GM12878 (cell line): ENCODE data around the gene RARG. TPM values are rescaled to one million over a fixed set of nuclear protein-coding genes. Genes with fewer than 3 reads are reported as not detected.

Experiments
- ATAC-seq: fragments of 200-7000 bp; cut with Tn5 transposase; 3 replicates; pipeline ENCODE4 v1.9.1; 2020; ENCODE audit warnings: mild to moderate bottlenecking, moderate library complexity
- BruUV-seq: library from RNA; stranded (reverse); fragments of 400-500 nt; replicated peaks from 2 replicates; lab custom pipeline; 2021; lab: Mats Ljungman, UMichigan
- CTCF ChIA-PET: fragments of 300-600 bp; sonication (Branson Sonifier 250); formaldehyde crosslinking; extraction: SDS; loops from one replicate; lab custom pipeline; 2021; ENCODE audit warnings: inconsistent platforms; lab: Yijun Ruan, JAX
- POLR2A ChIA-PET: fragments of 350-600 bp; formaldehyde crosslinking; extraction: SDS; loops from one replicate; lab custom pipeline; 2021; ENCODE audit warnings: inconsistent platforms; lab: Charles Lee
- RAD21 ChIA-PET: fragments of 300-600 bp; sonication (Branson Sonifier 250); formaldehyde crosslinking; loops from one replicate; lab custom pipeline; 2023; ENCODE audit warnings: antibody characterized with exemption; ENCODE audit not compliant: unreplicated experiment; lab: Charles Lee
- SMC1A ChIA-PET: fragments of 300-600 bp; sonication (Branson Sonifier 250); formaldehyde crosslinking; loops from one replicate; lab custom pipeline; 2023; ENCODE audit not compliant: unreplicated experiment, uncharacterized antibody; lab: Charles Lee
- DNase-seq: peaks from one replicate; pipeline ENCODE4 v3.0.0-alpha.2; 2011; ENCODE audit warnings: low read depth, low spot score
- FAIRE-seq: peaks from 3 replicates; lab custom pipeline; 2011; peaks lifted over from hg19 to GRCh38; lab: Jason Lieb, UNC
- H2AFZ ChIP-seq: 2 replicates; pipeline ENCODE4 v1.6.0; 2011; ENCODE audit warnings: low read depth, low read length, control low read depth; ENCODE audit not compliant: control insufficient read depth
- H3K27ac ChIP-seq: 2 replicates; pipeline ENCODE4 v1.5.1; 2011; ENCODE audit warnings: control low read depth; ENCODE audit not compliant: control insufficient read depth, insufficient read depth
- H3K27me3 ChIP-seq, 2 experiments: replicated peaks in 1 of 2; 2 replicates each; pipeline versions ENCODE4 v1.6.0 to v1.6.1; 2011; ENCODE audit warnings: low read length in 1 of 2; ENCODE audit not compliant: control insufficient read depth in 2 of 2, insufficient read depth in 2 of 2
- H3K36me3 ChIP-seq, 2 experiments: 2 replicates each; pipeline ENCODE4 v1.5.1; 2011; ENCODE audit warnings: low read length in 1 of 2; ENCODE audit not compliant: control insufficient read depth in 2 of 2, insufficient read depth in 2 of 2
- H3K4me1 ChIP-seq: 2 replicates; pipeline ENCODE4 v1.6.1; 2011; ENCODE audit warnings: mild to moderate bottlenecking, low read length, moderate library complexity, mixed read lengths; ENCODE audit not compliant: control insufficient read depth, insufficient read depth
- H3K4me2 ChIP-seq: 2 replicates; pipeline ENCODE4 v1.6.0; 2011; ENCODE audit warnings: control low read depth; ENCODE audit not compliant: control insufficient read depth, insufficient read depth
- H3K4me3 ChIP-seq: fragments of 200-600 bp; sonication (generic); 2 replicates; pipeline ENCODE4 v1.5.1; 2016
- H3K79me2 ChIP-seq: 2 replicates; pipeline ENCODE4 v1.6.0; 2011; ENCODE audit warnings: low read length; ENCODE audit not compliant: control insufficient read depth, insufficient read depth
- H3K9ac ChIP-seq: 2 replicates; pipeline ENCODE4 v1.8.0; 2011; ENCODE audit warnings: low read length, control low read depth, mixed read lengths; ENCODE audit not compliant: control insufficient read depth, insufficient read depth
- H3K9me3 ChIP-seq: replicated peaks from 3 replicates; pipeline ENCODE4 v1.5.1; 2011; ENCODE audit warnings: mild to moderate bottlenecking, low read length; ENCODE audit not compliant: control insufficient read depth, insufficient read depth
- H4K20me1 ChIP-seq: 2 replicates; pipeline ENCODE4 v1.6.0; 2011; ENCODE audit not compliant: control insufficient read depth, insufficient read depth
- ETV6 ChIP-seq, 2 experiments: fragments of 450-650 bp in 1 of 2; IDR thresholded peaks in 1 of 2; conservative IDR thresholded peaks in 1 of 2; 2 replicates each; pipeline ENCODE4 v1.6.1; 2014; ENCODE audit warnings: antibody characterized with exemption in 1 of 2, borderline replicate concordance in 1 of 2, low read depth in 1 of 2, mild to moderate bottlenecking in 1 of 2, moderate library complexity in 1 of 2
- IKZF1 ChIP-seq: fragments of 450-650 bp; conservative IDR thresholded peaks from 2 replicates; pipeline ENCODE4 v1.6.1; 2017; ENCODE audit warnings: antibody characterized with exemption, mild to moderate bottlenecking
- KLF5 ChIP-seq: fragments of 450-650 bp; IDR thresholded peaks from 2 replicates; pipeline ENCODE4 v1.6.1; 2014; ENCODE audit warnings: mild to moderate bottlenecking; ENCODE audit not compliant: partially characterized antibody
- MEF2A ChIP-seq: IDR thresholded peaks from 2 replicates; pipeline ENCODE4 v1.6.1; 2011; ENCODE audit warnings: low read depth, mild to moderate bottlenecking, low read length, moderate library complexity; ENCODE audit not compliant: insufficient read depth
- SIN3A ChIP-seq: IDR thresholded peaks from 2 replicates; pipeline ENCODE4 v1.6.1; 2012; ENCODE audit warnings: low read depth, low read length, improper control_type of control experiment
- SMC3 ChIP-seq: IDR thresholded peaks from 2 replicates; pipeline ENCODE4 v1.6.1; 2011; ENCODE audit warnings: low read length, improper control_type of control experiment, borderline replicate concordance
- STAT3 ChIP-seq: IDR thresholded peaks from 2 replicates; pipeline ENCODE4 v1.6.1; 2011; ENCODE audit warnings: low read depth, low read length, improper control_type of control experiment
- TAF1 ChIP-seq: IDR thresholded peaks from 2 replicates; pipeline ENCODE4 v1.6.1; 2011; ENCODE audit warnings: mild to moderate bottlenecking, low read depth, low read length, borderline replicate concordance
- WGBS: methylation state at CpG from one replicate; pipeline ENCODE4 v1.1.6; 2016; ENCODE audit warnings: low lambda C conversion rate; ENCODE audit not compliant: insufficient replicate concordance, insufficient coverage; ENCODE audit errors: missing lambda C conversion rate; 5-methylcytosine and 5-hydroxymethylcytosine counted together
- in situ Hi-C: fragments of 300-500 bp; cut with MboI; formaldehyde crosslinking; loops from 9 replicates; pipeline ENCODE4 v1.14.3; 2018; ENCODE audit warnings: mixed read lengths
- intact Hi-C: fragments of 100-400 bp; cut with micrococcal nuclease; formaldehyde crosslinking; loops from one replicate; pipeline ENCODE4 v1.14.2; 2022; ENCODE audit not compliant: unreplicated experiment
- polyA plus RNA-seq, 11 experiments: library from polyadenylated mRNA; depleted of rRNA in 4 of 11; unstranded in 6 of 11; stranded (reverse) in 5 of 11; fragments of >200 nt; fragmentation: Nextera tagmentation in 4 of 11; fragmentation: Illumina TruSeq in 1 of 11; extraction: Ambion mirVana in 4 of 11; extraction: Trizol in 1 of 11; gene quantifications; 1 replicate in 1 of 11; 2 replicates in 10 of 11; pipeline versions ENCODE4 v1.2.1 to v1.2.3, GENCODE V29; 2011 to 2016; ENCODE audit warnings: inconsistent platforms in 2 of 11, missing spikeins in 2 of 11, low read depth in 1 of 11
- total RNA-seq, 4 experiments: library from RNA; depleted of rRNA in 3 of 4; stranded (reverse); fragments of >200 nt in 3 of 4; fragmentation: Illumina TruSeq in 1 of 4; extraction: Trizol in 1 of 4; gene quantifications; 2 replicates each; pipeline versions ENCODE4 v1.2.1 to v1.2.3, GENCODE V29; 2013 to 2021
- TF ChIP-seq, protein P1 (sequence below): fragments of 450-650 bp; IDR thresholded peaks from 2 replicates; pipeline ENCODE4 v1.6.1; 2016; ENCODE audit warnings: mild to moderate bottlenecking, moderate library complexity, borderline replicate concordance

The RARG gene
- total and polyA plus RNA-seq, 10 of the 15 experiments (the other 5 are each of a cell fraction or from before 2014, with no cell fraction given): 0.27 to 8.1 (median 4.1) TPM

DNA sequence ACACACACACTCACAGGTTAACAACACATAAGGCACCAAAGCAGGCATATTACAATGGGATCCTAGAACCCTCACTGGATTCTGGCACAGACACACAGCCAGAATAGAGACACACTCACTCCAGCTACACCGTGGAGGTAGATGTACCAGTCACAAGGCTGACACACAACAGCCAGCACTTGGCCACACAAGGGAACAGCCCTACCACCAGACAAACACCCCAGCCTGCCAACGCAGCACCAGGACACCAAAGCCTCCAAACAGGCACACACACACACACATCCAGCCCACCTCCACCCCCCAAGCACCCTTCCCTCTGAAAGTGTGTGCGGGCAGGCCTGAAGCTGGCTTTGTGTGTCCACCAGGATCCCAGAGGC, 14.1 kb downstream of the RARG start:
- no peak overlapping the region for H3K27ac ChIP-seq
- in situ Hi-C loops: no loop called here
- no peak for FAIRE-seq
- TF ChIP-seq SIN3A (no peak), ETV6 (conservative IDR thresholded peaks at IDR 0.05 in 1 of 2, IDR thresholded peaks at IDR 0.05 in 1 of 2; ENCODE audit: borderline replicate concordance in 1 of 2, low read depth in 1 of 2) (no peak), SMC3 (no peak), STAT3 (no peak), IKZF1 (no peak), TAF1 (no peak), MEF2A (no peak), KLF5 (no peak)
- TF ChIP-seq, protein P1, sequence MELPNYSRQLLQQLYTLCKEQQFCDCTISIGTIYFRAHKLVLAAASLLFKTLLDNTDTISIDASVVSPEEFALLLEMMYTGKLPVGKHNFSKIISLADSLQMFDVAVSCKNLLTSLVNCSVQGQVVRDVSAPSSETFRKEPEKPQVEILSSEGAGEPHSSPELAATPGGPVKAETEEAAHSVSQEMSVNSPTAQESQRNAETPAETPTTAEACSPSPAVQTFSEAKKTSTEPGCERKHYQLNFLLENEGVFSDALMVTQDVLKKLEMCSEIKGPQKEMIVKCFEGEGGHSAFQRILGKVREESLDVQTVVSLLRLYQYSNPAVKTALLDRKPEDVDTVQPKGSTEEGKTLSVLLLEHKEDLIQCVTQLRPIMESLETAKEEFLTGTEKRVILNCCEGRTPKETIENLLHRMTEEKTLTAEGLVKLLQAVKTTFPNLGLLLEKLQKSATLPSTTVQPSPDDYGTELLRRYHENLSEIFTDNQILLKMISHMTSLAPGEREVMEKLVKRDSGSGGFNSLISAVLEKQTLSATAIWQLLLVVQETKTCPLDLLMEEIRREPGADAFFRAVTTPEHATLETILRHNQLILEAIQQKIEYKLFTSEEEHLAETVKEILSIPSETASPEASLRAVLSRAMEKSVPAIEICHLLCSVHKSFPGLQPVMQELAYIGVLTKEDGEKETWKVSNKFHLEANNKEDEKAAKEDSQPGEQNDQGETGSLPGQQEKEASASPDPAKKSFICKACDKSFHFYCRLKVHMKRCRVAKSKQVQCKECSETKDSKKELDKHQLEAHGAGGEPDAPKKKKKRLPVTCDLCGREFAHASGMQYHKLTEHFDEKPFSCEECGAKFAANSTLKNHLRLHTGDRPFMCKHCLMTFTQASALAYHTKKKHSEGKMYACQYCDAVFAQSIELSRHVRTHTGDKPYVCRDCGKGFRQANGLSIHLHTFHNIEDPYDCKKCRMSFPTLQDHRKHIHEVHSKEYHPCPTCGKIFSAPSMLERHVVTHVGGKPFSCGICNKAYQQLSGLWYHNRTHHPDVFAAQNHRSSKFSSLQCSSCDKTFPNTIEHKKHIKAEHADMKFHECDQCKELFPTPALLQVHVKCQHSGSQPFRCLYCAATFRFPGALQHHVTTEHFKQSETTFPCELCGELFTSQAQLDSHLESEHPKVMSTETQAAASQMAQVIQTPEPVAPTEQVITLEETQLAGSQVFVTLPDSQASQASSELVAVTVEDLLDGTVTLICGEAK: no peak
- TF ChIP-seq, all 136 proteins: peak for 0
- peaks cover 22% of the 10 kb centered on the region for H3K4me1 ChIP-seq
- CTCF ChIA-PET: interaction anchor here (0.6 to 15.7 kb wide), 9 partner anchors 9 to 232 kb away, joined by 3 to 315 read pairs (median 7); partner anchors contain the start of genes CSAD, ESPL1, PFDN5 and ZNF740
- SMC1A ChIA-PET: interaction anchor here (0.7 to 16.4 kb wide), 8 partner anchors 9 to 203 kb away, joined by 3 to 155 read pairs (median 4); partner anchors contain the start of genes ESPL1 and ITGB7
- H3K4me2 ChIP-seq: peak overlapping the region; percentile 54
- H3K27me3 ChIP-seq: no peaks in the 10 kb centered on the region
- ATAC-seq (no peak), DNase-seq (no peak)
- H3K79me2 ChIP-seq: peaks cover 4% of the 10 kb centered on the region; the same call in 1 of the 2 replicates
- no peaks in the 10 kb centered on the region for H4K20me1 ChIP-seq
- BruUV-seq: TSS peak; percentile 22
- H3K36me3 ChIP-seq: peaks cover 3 to 7% of the 10 kb centered on the region in 2 experiments
- H3K9me3 ChIP-seq: no peaks in the 10 kb centered on the region
- H2AFZ ChIP-seq: no peak overlapping the region
- 69% methylated on average over 3 of the region's 3 CpGs for WGBS
- intact Hi-C loops: no loop called here
- 0 out of 2 replicates have a peak overlapping the region, but pooled peaks have one; percentile 21 for H3K9ac ChIP-seq
- H3K4me3 ChIP-seq: peak overlapping the region; percentile 16; the same call in 1 of the 2 replicates
- RAD21 ChIA-PET: interaction anchor here (0.6 to 11.1 kb wide), 11 partner anchors 9 to 152 kb away, joined by 3 to 146 read pairs (median 3); partner anchors contain the start of genes ESPL1 and ITGB7
- POLR2A ChIA-PET: interaction anchor here (1.1 to 4.4 kb wide), 4 partner anchors 10 to 51 kb away, joined by 3 to 28 read pairs (median 14); partner anchors contain the start of genes ESPL1 and ITGB7
